Suprapubic skin (tissue), 4 donors: ENCODE results near the gene MORC1.

Experiments
- CTCF ChIP-seq, 2 donors: fragments of 200-600 bp in 1 of 2; fragments of 450-650 bp in 1 of 2; sonication (generic) in 1 of 2; IDR thresholded peaks; one replicate each; pipeline ENCODE4 v1.5.1; 2016 to 2019; ENCODE audit warnings: antibody characterized with exemption in 2 of 2, mild to moderate bottlenecking in 1 of 2, moderate library complexity in 1 of 2
- EP300 ChIP-seq: sonication (generic); formaldehyde crosslinking; IDR thresholded peaks from one replicate; pipeline ENCODE4 v1.6.1; 2017; ENCODE audit warnings: antibody characterized with exemption
- POLR2A ChIP-seq, 2 donors: fragments of 450-650 bp; IDR thresholded peaks; one replicate each; pipeline ENCODE4 v1.6.1; 2017; ENCODE audit warnings: antibody characterized with exemption in 2 of 2, mild to moderate bottlenecking in 2 of 2, moderate library complexity in 2 of 2
- POLR2AphosphoS5 ChIP-seq, 3 donors: sonication (generic); formaldehyde crosslinking; IDR thresholded peaks; one replicate each; pipeline ENCODE4 v1.6.1; 2017; ENCODE audit warnings: antibody characterized with exemption in 3 of 3

- no peak for TF ChIP-seq CTCF (IDR thresholded peaks at IDR 0.05)
- TF ChIP-seq EP300 = no peak
- TF ChIP-seq POLR2A (IDR thresholded peaks at IDR 0.05) = no peak
- no peak for TF ChIP-seq POLR2AphosphoS5 (IDR thresholded peaks at IDR 0.05)
These were observed 22.4 kb upstream of the MORC1 start for GRCh38 chr3:109140318-109140717.
